RWPE2 (cell line): ENCODE results near the gene SLC2A9.

Experiments used
- ATAC-seq: fragments of 200-7000 bp; cut with Tn5 transposase; 3 replicates; pipeline ENCODE4 v1.9.1; 2021; ENCODE audit warnings: low read depth
- DNase-seq: peaks from one replicate; pipeline ENCODE4 v3.0.0-alpha.2; 2020; ENCODE audit warnings: low spot score
- H3K27ac ChIP-seq: fragments of 450-650 bp; 2 replicates; pipeline ENCODE4 v1.5.1; 2017; ENCODE audit warnings: mild to moderate bottlenecking; ENCODE audit not compliant: poor library complexity, severe bottlenecking
- H3K27me3 ChIP-seq: fragments of 250-450 bp; sonication (Bioruptor Pico); 2 replicates; pipeline ENCODE4 v1.5.1; 2021; ENCODE audit warnings: mild to moderate bottlenecking, moderate library complexity; ENCODE audit not compliant: insufficient read depth, poor library complexity, severe bottlenecking
- H3K36me3 ChIP-seq: fragments of 250-450 bp; sonication (Bioruptor Pico); 2 replicates; pipeline ENCODE4 v1.5.1; 2020; ENCODE audit warnings: low read depth, mild to moderate bottlenecking, moderate library complexity
- H3K4me1 ChIP-seq: fragments of 250-450 bp; sonication (Bioruptor Pico); 2 replicates; pipeline ENCODE4 v1.5.1; 2021; ENCODE audit warnings: mild to moderate bottlenecking, moderate library complexity; ENCODE audit not compliant: insufficient read depth, poor library complexity, severe bottlenecking
- H3K4me3 ChIP-seq: fragments of 250-450 bp; sonication (Bioruptor Pico); 2 replicates; pipeline ENCODE4 v1.5.1; 2021; ENCODE audit warnings: mild to moderate bottlenecking, moderate library complexity; ENCODE audit not compliant: severe bottlenecking
- H3K9me3 ChIP-seq: fragments of 250-450 bp; sonication (Bioruptor Pico); 2 replicates; pipeline ENCODE4 v1.5.1; 2021; ENCODE audit warnings: mild to moderate bottlenecking, moderate library complexity; ENCODE audit not compliant: severe bottlenecking
- TF ChIP-seq, protein P1 (sequence below): fragments of 450-650 bp; IDR thresholded peaks from one replicate; pipeline ENCODE4 v1.5.1; 2017; ENCODE audit warnings: mild to moderate bottlenecking, moderate library complexity; ENCODE audit not compliant: poor library complexity, severe bottlenecking

Gene SLC2A9

DNA sequence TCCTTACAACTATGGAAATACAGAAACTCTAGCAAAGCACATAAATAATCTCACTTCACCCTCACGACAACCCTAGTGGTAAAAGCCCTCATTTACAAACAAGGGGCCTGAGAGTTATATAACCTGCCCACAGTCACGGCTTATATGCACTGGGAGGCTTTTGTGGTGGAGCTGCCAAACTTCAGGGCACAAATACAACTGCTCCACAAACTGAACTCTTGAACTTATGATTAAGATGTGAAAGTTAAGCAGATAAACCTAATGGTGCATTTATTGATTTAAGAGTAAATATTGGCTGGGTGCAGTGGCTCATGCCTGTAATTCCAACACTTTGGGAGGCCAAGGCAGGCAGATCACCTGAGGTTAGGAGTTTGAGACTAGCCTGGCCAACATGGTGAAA is 19.0 kb downstream of the SLC2A9 start:
- ATAC-seq (no peak), DNase-seq (no peak)
- H3K36me3 ChIP-seq, result peaks cover 69% of the 10 kb centered on the region
- H3K27me3 ChIP-seq, result no peaks in the 10 kb centered on the region
- H3K4me3 ChIP-seq, result no peak overlapping the region
- H3K4me1 ChIP-seq, result peaks cover 46% of the 10 kb centered on the region
- H3K27ac ChIP-seq, result no peak overlapping the region
- H3K9me3 ChIP-seq, result no peaks in the 10 kb centered on the region
- TF ChIP-seq, protein P1, sequence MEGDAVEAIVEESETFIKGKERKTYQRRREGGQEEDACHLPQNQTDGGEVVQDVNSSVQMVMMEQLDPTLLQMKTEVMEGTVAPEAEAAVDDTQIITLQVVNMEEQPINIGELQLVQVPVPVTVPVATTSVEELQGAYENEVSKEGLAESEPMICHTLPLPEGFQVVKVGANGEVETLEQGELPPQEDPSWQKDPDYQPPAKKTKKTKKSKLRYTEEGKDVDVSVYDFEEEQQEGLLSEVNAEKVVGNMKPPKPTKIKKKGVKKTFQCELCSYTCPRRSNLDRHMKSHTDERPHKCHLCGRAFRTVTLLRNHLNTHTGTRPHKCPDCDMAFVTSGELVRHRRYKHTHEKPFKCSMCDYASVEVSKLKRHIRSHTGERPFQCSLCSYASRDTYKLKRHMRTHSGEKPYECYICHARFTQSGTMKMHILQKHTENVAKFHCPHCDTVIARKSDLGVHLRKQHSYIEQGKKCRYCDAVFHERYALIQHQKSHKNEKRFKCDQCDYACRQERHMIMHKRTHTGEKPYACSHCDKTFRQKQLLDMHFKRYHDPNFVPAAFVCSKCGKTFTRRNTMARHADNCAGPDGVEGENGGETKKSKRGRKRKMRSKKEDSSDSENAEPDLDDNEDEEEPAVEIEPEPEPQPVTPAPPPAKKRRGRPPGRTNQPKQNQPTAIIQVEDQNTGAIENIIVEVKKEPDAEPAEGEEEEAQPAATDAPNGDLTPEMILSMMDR, result no peak

- Histone ChIP-seq H3K9me3 (no peaks in the 10 kb centered on the region), H3K36me3 (peaks cover 74% of the 10 kb centered on the region), H3K4me1 (peaks cover 42% of the 10 kb centered on the region), H3K27me3 (no peaks in the 10 kb centered on the region), H3K4me3 (no peak overlapping the region), H3K27ac (peak overlapping the region; percentile 24)
- no peak for ATAC-seq
- no peak for DNase-seq
- TF ChIP-seq, protein P1, result no peak
Measured at GRCh38 chr4:10001757-10002156, 19.5 kb downstream of the SLC2A9 start.

DNA sequence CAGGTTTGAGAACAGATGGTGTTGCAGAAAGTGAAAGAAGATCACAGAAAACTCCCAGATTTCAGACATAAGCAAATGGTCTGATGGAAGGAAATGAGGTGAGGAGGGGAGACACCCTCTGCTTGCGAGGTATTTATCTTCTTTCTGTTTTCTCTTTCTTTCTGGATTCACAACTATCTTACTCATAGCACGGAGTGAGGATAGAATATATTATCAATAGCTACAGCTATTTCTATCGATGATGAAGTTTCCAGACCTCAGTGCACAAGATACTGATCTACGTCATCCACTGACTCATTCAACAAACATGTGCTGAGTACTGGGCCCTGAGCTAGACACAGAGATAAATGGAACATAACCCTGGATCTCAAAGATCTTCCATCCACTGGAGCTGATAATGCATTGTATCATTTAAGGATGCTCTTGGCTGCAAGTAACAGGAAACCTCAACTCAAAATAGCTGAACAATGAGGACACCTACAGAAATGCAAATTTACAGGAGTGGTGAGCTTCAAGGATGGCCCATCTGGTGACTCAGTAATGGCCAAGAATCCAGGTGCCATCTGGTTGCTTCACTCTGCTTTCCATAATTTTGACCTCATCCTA is 21.2 kb downstream of the SLC2A9 start:
- DNase-seq (no peak), ATAC-seq (peak; percentile 76)
- Histone ChIP-seq H3K27ac (peak overlapping the region; percentile 24), H3K4me3 (no peak overlapping the region), H3K4me1 (peaks cover 26% of the 10 kb centered on the region), H3K27me3 (no peaks in the 10 kb centered on the region), H3K36me3 (peaks cover 83% of the 10 kb centered on the region), H3K9me3 (no peaks in the 10 kb centered on the region)
- TF ChIP-seq, protein P1, result no peak

DNA sequence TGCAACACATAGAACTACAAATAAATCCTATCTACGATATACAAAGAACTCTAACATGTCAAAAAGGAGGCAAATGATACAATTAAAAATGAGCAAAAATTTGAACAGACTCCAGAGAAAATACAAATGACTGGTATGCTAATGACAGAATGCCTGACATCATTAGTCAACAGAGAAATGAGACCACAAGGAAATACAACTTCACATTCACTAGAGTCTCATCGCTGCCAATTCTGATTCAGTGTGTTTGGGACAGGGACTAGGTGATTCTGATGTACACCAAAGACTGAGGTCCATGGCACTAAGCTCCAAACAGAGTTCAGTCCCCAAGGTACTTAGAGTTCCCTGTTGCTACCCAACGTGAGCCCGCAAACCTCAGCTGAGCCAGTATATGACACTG is 23.4 kb downstream of the SLC2A9 start:
- TF ChIP-seq, protein P1, result no peak
- H3K27me3 ChIP-seq, result no peaks in the 10 kb centered on the region
- no peaks in the 10 kb centered on the region for H3K9me3 ChIP-seq
- H3K4me3 ChIP-seq, result no peak overlapping the region
- H3K27ac ChIP-seq, result no peak overlapping the region
- DNase-seq (no peak), ATAC-seq (no peak)
- H3K4me1 ChIP-seq, result peaks cover 17% of the 10 kb centered on the region
- peaks cover 83% of the 10 kb centered on the region for H3K36me3 ChIP-seq

DNA sequence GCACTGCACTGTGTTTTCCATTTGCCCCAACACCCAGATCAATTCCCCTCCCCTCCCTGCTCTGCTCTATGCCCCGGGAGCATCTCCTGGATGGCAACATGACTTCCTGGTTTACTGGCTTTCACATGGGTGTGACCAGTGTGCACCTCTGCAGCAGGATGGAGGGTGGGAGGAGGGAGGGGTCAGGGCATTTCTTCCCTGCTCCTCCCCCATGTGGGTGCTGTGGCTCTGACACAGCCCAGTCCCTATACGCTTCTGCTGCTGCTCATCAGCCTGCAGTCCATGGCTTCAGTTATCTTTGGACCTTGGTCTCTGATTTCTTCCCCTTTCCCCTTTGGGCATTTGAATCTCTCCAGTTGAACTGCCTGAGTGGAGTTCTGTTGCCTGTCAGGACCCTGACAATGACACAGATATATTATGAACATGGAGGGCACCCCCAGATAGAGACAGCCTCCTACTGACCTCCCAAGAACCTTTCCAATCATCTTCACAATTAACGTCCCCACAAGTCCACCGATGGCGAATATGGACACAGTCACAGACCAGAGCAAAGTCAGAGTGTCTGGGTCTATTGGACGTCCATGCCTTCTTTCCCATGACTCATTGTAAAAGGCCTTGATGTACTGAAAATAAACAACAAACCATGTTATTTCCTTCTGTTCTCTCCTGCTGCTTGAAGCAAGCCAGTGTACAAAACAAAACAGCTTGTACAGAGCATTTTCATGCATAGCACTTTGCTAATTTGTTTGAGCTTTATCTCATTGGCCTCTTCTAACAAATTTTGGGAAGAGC is 24.8 kb downstream of the SLC2A9 start:
- DNase-seq (no peak), ATAC-seq (no peak)
- H3K4me3 ChIP-seq, result no peak overlapping the region
- H3K27ac ChIP-seq, result no peak overlapping the region
- H3K27me3 ChIP-seq, result no peaks in the 10 kb centered on the region
- no peaks in the 10 kb centered on the region for H3K9me3 ChIP-seq
- peaks cover 16% of the 10 kb centered on the region for H3K4me1 ChIP-seq
- H3K36me3 ChIP-seq, result peaks cover 83% of the 10 kb centered on the region
- TF ChIP-seq, protein P1, result no peak
